GM12872 (cell line): ENCODE data around the gene EGF.
A peak's percentile ranks its signal among the peaks of the same experiment; 100 is the strongest.

Source experiments
- TF ChIP-seq, protein P1 (sequence below): IDR thresholded peaks from 3 replicates; pipeline ENCODE4 v1.5.1; 2011; ENCODE audit warnings: low read depth, mild to moderate bottlenecking, low read length, moderate library complexity; ENCODE audit not compliant: insufficient read depth

The EGF gene

DNA sequence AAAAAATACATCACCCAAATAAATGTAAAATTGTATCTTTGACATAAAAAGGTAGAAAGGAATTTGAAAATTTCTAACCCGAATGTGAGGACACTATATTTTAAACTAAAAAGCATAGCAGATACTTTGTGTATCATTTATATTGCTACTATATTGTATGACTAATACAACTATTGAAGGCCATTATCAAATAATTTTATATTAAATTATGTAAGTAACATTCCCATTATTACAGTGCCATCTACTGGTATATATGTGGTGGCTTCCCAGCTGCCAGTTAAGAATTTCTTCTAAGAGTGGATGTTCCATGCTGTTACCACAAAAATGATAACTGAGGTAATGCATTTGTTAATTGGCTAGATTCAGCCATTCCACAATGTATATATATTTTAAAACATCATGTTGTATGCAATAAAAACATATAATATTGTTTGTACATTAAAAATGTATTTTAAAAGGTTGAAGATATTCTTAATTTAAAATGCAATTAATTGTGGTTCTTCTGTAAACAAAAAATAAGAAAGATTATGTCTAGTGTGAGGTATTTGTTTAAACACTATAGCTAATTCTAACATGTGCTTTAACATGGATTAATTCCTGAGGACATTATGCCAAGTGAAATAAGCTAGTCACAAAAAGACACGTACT is 65.3 kb downstream of the EGF start:
- TF ChIP-seq, protein P1, sequence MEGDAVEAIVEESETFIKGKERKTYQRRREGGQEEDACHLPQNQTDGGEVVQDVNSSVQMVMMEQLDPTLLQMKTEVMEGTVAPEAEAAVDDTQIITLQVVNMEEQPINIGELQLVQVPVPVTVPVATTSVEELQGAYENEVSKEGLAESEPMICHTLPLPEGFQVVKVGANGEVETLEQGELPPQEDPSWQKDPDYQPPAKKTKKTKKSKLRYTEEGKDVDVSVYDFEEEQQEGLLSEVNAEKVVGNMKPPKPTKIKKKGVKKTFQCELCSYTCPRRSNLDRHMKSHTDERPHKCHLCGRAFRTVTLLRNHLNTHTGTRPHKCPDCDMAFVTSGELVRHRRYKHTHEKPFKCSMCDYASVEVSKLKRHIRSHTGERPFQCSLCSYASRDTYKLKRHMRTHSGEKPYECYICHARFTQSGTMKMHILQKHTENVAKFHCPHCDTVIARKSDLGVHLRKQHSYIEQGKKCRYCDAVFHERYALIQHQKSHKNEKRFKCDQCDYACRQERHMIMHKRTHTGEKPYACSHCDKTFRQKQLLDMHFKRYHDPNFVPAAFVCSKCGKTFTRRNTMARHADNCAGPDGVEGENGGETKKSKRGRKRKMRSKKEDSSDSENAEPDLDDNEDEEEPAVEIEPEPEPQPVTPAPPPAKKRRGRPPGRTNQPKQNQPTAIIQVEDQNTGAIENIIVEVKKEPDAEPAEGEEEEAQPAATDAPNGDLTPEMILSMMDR, result no peak

DNA sequence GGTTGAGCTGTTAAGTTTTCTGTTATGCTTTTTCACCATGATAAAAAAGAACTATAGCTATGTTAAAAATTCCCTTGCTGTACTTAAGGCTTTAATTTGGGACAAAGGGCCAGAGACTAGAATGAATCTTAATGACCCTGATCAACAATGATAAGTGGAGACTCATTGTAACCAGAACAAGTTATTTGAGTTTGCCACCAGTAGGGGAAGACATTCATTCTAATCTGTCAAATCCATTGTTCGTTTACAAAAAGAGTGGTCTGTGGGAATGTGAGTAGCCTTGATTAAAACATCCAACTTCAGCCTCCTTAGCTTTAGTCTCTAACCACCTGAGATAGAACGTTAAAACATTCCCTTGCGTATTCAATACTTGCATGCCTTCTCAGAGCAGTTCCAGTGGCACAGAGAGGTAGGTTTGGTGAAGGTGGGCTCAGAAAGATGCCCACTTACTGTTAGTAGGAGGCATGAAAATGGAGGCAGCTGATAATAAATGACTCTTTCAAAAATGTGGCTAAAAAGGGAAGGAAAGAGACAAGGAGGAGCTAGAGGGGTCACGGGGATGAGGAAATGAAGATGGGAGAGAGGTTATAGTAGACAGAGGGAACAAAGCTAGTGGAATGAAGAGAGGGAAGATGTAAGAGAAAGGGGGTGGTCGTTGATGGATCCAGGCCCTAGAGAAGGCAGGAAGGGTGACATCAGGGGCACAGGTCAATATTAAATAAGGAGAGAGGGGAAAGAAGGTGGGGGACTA is 66.2 kb downstream of the EGF start:
- TF ChIP-seq, protein P1, result peak; percentile 25; the same call in 2 of the 3 replicates

DNA sequence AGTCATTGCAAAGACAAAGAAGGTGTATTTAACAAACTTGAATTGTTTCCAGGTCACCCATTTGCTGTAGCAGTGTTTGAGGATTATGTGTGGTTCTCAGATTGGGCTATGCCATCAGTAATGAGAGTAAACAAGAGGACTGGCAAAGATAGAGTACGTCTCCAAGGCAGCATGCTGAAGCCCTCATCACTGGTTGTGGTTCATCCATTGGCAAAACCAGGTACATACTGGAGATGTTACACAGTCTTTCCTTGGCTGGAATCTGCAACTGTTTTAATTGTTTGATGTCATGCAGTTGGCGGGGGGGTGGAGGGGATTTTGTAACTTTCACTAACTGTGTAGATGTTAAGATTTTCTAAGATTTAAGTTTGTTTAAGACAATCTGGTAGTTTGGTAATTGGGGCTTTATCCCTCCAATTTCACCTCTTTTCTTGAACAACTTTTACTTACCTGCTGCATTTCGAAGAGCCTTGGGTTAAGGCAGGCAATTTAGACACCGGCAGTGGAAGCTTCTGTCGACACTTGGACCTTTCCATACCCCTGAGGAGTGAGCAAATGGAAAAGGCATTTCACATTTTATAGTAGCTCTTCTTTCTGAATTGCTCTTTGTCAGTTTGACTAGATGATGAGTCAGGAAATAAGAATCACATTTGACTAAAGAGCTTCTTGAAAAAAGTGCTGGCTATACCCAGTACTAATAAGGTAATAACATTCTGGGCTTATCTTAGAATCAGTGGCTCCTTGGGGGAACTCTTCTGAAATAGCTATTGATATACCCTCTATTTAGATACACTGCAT is 67.4 kb downstream of the EGF start:
- TF ChIP-seq, protein P1, result no peak

DNA sequence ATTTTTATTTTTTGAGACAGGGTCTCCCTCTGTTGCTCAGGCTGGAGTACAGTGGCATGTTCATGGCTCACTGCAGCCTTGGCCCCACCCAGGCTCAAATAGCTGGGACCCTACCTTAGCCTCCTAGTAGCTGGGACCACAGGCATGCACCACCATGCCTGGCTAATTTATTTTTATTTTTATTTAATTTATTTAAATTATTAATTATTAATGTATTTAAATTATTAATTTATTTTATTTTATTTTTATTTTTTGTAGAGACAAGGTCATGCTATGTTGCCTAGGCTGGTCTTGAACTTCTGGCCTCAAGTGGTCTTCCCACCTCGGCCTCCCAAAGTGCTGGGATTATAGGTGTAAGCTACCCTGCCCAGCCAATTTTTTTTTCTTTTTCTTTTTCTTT is 69.3 kb downstream of the EGF start:
- TF ChIP-seq, protein P1, result no peak

DNA sequence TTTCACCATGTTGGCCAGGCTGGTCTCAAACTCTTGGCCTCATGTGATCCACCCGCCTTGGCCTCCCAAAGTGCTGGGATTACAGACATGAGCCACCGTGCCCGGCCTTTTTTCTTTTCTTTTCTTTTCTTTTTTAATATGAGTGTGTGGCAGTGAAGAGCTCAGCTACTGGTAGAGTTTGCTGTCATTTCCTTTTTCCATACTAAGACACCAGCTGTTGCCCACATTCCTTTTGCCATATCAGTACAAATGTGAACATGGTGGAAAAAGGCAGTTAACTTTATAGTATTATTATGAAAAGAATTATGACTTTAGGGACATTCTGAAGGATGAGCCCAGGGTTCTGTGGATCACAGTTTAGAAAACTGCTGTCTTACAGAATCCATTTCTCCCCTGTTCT is 69.8 kb downstream of the EGF start:
- TF ChIP-seq, protein P1, result no peak

DNA sequence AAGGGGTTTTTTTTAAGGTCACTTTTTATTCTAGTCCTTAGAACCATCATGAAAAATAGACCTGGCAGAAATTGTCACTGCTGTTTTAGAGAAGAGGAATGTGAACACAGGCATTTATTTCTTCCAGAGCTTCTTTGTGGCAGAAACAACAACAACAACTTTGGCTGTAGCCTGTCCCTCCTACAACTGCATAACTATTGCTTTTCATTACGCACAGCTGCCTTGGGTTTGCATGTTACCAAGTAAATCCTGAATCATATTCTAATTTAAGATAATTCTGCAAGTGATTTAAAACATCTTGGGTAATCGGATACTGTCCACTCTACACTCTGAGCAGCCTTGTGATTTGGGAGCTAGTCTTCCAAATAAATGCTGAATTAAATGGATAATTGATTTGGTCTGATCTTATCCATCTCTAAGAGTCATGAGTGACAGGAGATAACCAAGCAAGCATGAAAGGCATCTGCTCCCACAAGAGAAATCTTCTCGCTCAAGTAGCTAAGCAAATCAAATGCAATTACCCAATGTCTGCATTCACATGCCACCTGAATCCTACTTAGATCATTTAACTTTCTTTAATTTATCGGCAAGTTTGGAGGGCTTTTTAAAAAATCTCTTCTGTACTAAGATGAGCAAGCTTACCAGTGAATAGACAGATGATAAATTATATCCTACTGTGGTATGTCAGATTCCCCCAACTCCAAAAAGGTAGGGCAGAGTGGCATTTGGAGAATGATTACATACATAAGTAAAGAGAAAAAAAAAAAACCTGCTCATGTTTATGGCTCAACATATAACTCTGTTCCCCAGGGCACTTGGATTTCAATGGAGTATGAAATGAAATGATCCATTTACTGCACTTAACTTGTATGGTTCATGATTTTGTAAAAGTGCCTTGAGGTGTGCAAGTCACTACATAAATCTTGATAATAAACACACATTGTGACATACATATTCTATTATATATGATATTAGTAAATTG is 73.6 kb downstream of the EGF start:
- TF ChIP-seq, protein P1, result no peak
